Spleen (tissue), 11 donors: Measurements from ENCODE around the gene BEND5. TPM values are rescaled to one million over a fixed set of nuclear protein-coding genes. Genes with fewer than 3 reads are reported as not detected.
A peak's percentile ranks its signal among the peaks of the same experiment; 100 is the strongest.

ENCODE experiments used
- DNase-seq: peaks from one replicate; pipeline ENCODE4 v3.0.0-alpha.2; 2020
- H3K27ac ChIP-seq, 8 donors: fragments of 200-600 bp; sonication (generic) in 7 of 8; 1 replicate in 4 of 8; 2 replicates in 4 of 8; pipeline versions ENCODE4 v1.5.0 to v1.8.0; 2016 to 2021; ENCODE audit warnings: inconsistent platforms in 4 of 8, mild to moderate bottlenecking in 4 of 8, moderate library complexity in 1 of 8
- H3K27me3 ChIP-seq, 7 donors: fragments of 200-600 bp; sonication (generic) in 6 of 7; replicated peaks in 1 of 7; 1 replicate in 4 of 7; 2 replicates in 3 of 7; pipeline versions ENCODE4 v1.5.0 to v1.8.0; 2016 to 2021; ENCODE audit warnings: inconsistent platforms in 3 of 7, mild to moderate bottlenecking in 1 of 7
- H3K36me3 ChIP-seq, 6 donors: fragments of 200-600 bp; sonication (generic) in 5 of 6; 1 replicate in 4 of 6; 2 replicates in 2 of 6; pipeline versions ENCODE4 v1.5.0 to v1.8.0; 2016 to 2021; ENCODE audit warnings: inconsistent platforms in 2 of 6
- H3K4me1 ChIP-seq, 6 donors: fragments of 200-600 bp; sonication (generic) in 5 of 6; 1 replicate in 3 of 6; 2 replicates in 3 of 6; pipeline versions ENCODE4 v1.5.0 to v1.8.0; 2016 to 2021; ENCODE audit warnings: inconsistent platforms in 3 of 6
- H3K4me3 ChIP-seq, 8 donors: fragments of 200-600 bp; sonication (generic) in 7 of 8; 1 replicate in 4 of 8; 2 replicates in 4 of 8; pipeline versions ENCODE4 v1.5.0 to v1.8.0; 2016 to 2021; ENCODE audit warnings: inconsistent platforms in 4 of 8, mild to moderate bottlenecking in 4 of 8, moderate library complexity in 2 of 8
- H3K9me3 ChIP-seq, 8 donors: fragments of 200-600 bp; sonication (generic) in 7 of 8; 1 replicate in 4 of 8; 2 replicates in 4 of 8; pipeline versions ENCODE4 v1.5.0 to v1.8.0; 2016 to 2021; ENCODE audit warnings: inconsistent platforms in 4 of 8
- CTCF ChIP-seq, 11 experiments: fragments of 200-600 bp in 7 of 11; fragments of 450-650 bp in 4 of 11; sonication (generic) in 4 of 11; IDR thresholded peaks in 8 of 11; conservative IDR thresholded peaks in 3 of 11; 1 replicate in 7 of 11; 2 replicates in 4 of 11; pipeline versions ENCODE4 v1.4.0 to v1.8.0; 2016 to 2021; ENCODE audit warnings: antibody characterized with exemption in 11 of 11, inconsistent platforms in 4 of 11, mild to moderate bottlenecking in 1 of 11
- POLR2A ChIP-seq, 3 donors: fragments of 450-650 bp; IDR thresholded peaks; one replicate each; pipeline ENCODE4 v1.5.1; 2017; ENCODE audit warnings: antibody characterized with exemption in 3 of 3, mild to moderate bottlenecking in 1 of 3
- POLR2AphosphoS5 ChIP-seq, 3 donors: sonication (generic); formaldehyde crosslinking; IDR thresholded peaks; one replicate each; pipeline ENCODE4 v1.5.1; 2017; ENCODE audit warnings: antibody characterized with exemption in 3 of 3
- WGBS, 5 donors: extraction: QIAGEN DNeasy Blood & Tissue Kit in 3 of 5; methylation state at CpG; one replicate each; pipeline versions ENCODE4 v1.1.5 to v1.1.7; 2013 to 2018; 5-methylcytosine and 5-hydroxymethylcytosine counted together
- intact Hi-C: fragments of 100-400 bp; cut with DNase I; formaldehyde crosslinking; loops from one replicate; pipeline ENCODE4 v1.15.0; 2023; ENCODE audit warnings: low total_unique reads
- polyA plus RNA-seq, 3 donors: library from polyadenylated mRNA; stranded (reverse); fragments of 200-250 nt; gene quantifications; one replicate each; pipeline ENCODE4 v1.2.1, GENCODE V29; 2013
- total RNA-seq, 7 donors: library from RNA; depleted of rRNA in 3 of 7; stranded (reverse); fragments of >200 nt in 3 of 7; fragmentation: NEBNext Ultra II Directional in 4 of 7; extraction: Animal tissue kit (Norgen Biotek cat#: 25700) in 4 of 7; gene quantifications; one replicate each; pipeline versions ENCODE4 v1.1.0 to v1.2.1, GENCODE V29; 2016 to 2021
- donor health status: healthy with polysubstance abuse.
- donor health status: DM: no; HTN: no; CAD: no; lungs with moderate emphysema.
- donor health status: DM: no; HTN: no; CAD: no.
- donor health status: Bipolar disorder and iron deficiency.
- donor health status: healthy.
- donor health status: DM: no; HTN: no; CAD: no.
- donor health status: DM: yes; HTN: yes; CAD: no.

BEND5 gene
- total and polyA plus RNA-seq, 10 donors, result 7.5 to 39.2 (median 16.1) TPM

- H3K27ac ChIP-seq, result peak overlapping the region in 4 of 8 donors; percentile 42 to 79 (median 68)
- WGBS, 5 donors, result 0 to 43% (median 0%) methylated on average over 1 of the region's 1 CpG
- intact Hi-C loops, result no loop called here
- peaks cover 0 to 74% (median 36%) of the 10 kb centered on the region in 6 donors for H3K4me1 ChIP-seq
- H3K36me3 ChIP-seq, result no peaks in the 10 kb centered on the region
- TF ChIP-seq CTCF (IDR thresholded peaks at IDR 0.05 in 8 of 11, conservative IDR thresholded peaks at IDR 0.05 in 3 of 11), result no peak
- H3K9me3 ChIP-seq, result no peaks in the 10 kb centered on the region
- no peak for DNase-seq
- no peak overlapping the region for H3K4me3 ChIP-seq
- H3K27me3 ChIP-seq, result no peaks in the 10 kb centered on the region
These were observed 18.1 kb upstream of the BEND5 start for GRCh38 chr1:48794816-48795215.

- DNase-seq, result peak; percentile 79
- Histone ChIP-seq H3K36me3 (no peaks in the 10 kb centered on the region), H3K27ac (peak overlapping the region in 6 of 8 donors; percentile 23 to 79 (median 54)), H3K4me3 (no peak overlapping the region), H3K27me3 (no peaks in the 10 kb centered on the region), H3K9me3 (no peaks in the 10 kb centered on the region), H3K4me1 (peaks cover 0 to 80% (median 41%) of the 10 kb centered on the region in 6 donors)
- intact Hi-C loops, result no loop called here
- TF ChIP-seq POLR2AphosphoS5 (IDR thresholded peaks at IDR 0.05), result no peak
- no peak for TF ChIP-seq POLR2A (IDR thresholded peaks at IDR 0.05)
- TF ChIP-seq CTCF (IDR thresholded peaks at IDR 0.05 in 8 of 11, conservative IDR thresholded peaks at IDR 0.05 in 3 of 11), result no peak
- WGBS, 5 donors, result 15 to 29% (median 21%) methylated on average over 1 of the region's 1 CpG
These were observed 17.2 kb upstream of the BEND5 start for GRCh38 chr1:48793863-48794262.

- Histone ChIP-seq H3K9me3 (no peaks in the 10 kb centered on the region), H3K4me3 (no peak overlapping the region), H3K27me3 (no peaks in the 10 kb centered on the region), H3K4me1 (peaks cover 0 to 80% (median 41%) of the 10 kb centered on the region in 6 donors), H3K27ac (peak overlapping the region in 5 of 8 donors; percentile 23 to 79 (median 62)), H3K36me3 (no peaks in the 10 kb centered on the region)
- WGBS, 5 donors, result 37 to 59% (median 49%) methylated on average over 1 of the region's 1 CpG
- TF ChIP-seq CTCF (IDR thresholded peaks at IDR 0.05 in 8 of 11, conservative IDR thresholded peaks at IDR 0.05 in 3 of 11) (no peak), POLR2AphosphoS5 (IDR thresholded peaks at IDR 0.05) (no peak), POLR2A (IDR thresholded peaks at IDR 0.05) (no peak)
- DNase-seq, result no peak
- intact Hi-C loops, result no loop called here
These were observed 16.3 kb upstream of the BEND5 start for GRCh38 chr1:48792961-48793360.

- Histone ChIP-seq H3K27ac (peak overlapping the region in 6 of 8 donors; percentile 1 to 51 (median 46)), H3K4me3 (no peak overlapping the region), H3K9me3 (no peaks in the 10 kb centered on the region), H3K4me1 (peaks cover 0 to 61% (median 33%) of the 10 kb centered on the region in 6 donors), H3K36me3 (no peaks in the 10 kb centered on the region), H3K27me3 (no peaks in the 10 kb centered on the region)
- intact Hi-C loops, result no loop called here
- TF ChIP-seq POLR2A (IDR thresholded peaks at IDR 0.05), result no peak
- no peak for TF ChIP-seq CTCF (IDR thresholded peaks at IDR 0.05 in 8 of 11, conservative IDR thresholded peaks at IDR 0.05 in 3 of 11)
- no peak for DNase-seq
These were observed 13.7 kb upstream of the BEND5 start for GRCh38 chr1:48790397-48790796.
